Measurements from ENCODE around the gene CKAP2L.

Gene CKAP2L

GRCh38 chr2:112730791-112731190 is 33.6 kb downstream of the CKAP2L start:
- TF ChIP-seq RAD21 (IDR thresholded peaks at IDR 0.05; ENCODE audit: low read depth) (no peak), FOXM1 (IDR thresholded peaks at IDR 0.05; ENCODE audit: borderline replicate concordance, low read depth) (no peak), TCF12 (IDR thresholded peaks at IDR 0.05; ENCODE audit: low read depth) (no peak), EP300 (IDR thresholded peaks at IDR 0.05; ENCODE audit: borderline replicate concordance) (no peak), NFIC (IDR thresholded peaks at IDR 0.05) (no peak), ZBTB7A (IDR thresholded peaks at IDR 0.05; ENCODE audit: low read depth) (no peak), TEAD4 (IDR thresholded peaks at IDR 0.05) (no peak), YY1 (IDR thresholded peaks at IDR 0.05; ENCODE audit: low read depth) (no peak), CREB1 (IDR thresholded peaks at IDR 0.05; ENCODE audit: low read depth) (no peak), TAF1 (IDR thresholded peaks at IDR 0.05; ENCODE audit: low read depth) (no peak), CEBPB (IDR thresholded peaks at IDR 0.05) (no peak), REST (IDR thresholded peaks at IDR 0.05; ENCODE audit: low read depth) (no peak), EGR1 (IDR thresholded peaks at IDR 0.05) (no peak)
- TF ChIP-seq, protein P1, sequence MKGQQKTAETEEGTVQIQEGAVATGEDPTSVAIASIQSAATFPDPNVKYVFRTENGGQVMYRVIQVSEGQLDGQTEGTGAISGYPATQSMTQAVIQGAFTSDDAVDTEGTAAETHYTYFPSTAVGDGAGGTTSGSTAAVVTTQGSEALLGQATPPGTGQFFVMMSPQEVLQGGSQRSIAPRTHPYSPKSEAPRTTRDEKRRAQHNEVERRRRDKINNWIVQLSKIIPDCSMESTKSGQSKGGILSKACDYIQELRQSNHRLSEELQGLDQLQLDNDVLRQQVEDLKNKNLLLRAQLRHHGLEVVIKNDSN (IDR thresholded peaks at IDR 0.05) = no peak
- TF ChIP-seq, protein P2, sequence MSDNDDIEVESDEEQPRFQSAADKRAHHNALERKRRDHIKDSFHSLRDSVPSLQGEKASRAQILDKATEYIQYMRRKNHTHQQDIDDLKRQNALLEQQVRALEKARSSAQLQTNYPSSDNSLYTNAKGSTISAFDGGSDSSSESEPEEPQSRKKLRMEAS (IDR thresholded peaks at IDR 0.05) = no peak

GRCh38 chr2:112730216-112730615 is 34.2 kb downstream of the CKAP2L start:
- TF ChIP-seq ZBTB7A (IDR thresholded peaks at IDR 0.05; ENCODE audit: low read depth) = no peak
- TF ChIP-seq CEBPB (IDR thresholded peaks at IDR 0.05) = no peak
- no peak for TF ChIP-seq REST (IDR thresholded peaks at IDR 0.05; ENCODE audit: low read depth)
- TF ChIP-seq EP300 (IDR thresholded peaks at IDR 0.05; ENCODE audit: borderline replicate concordance) = no peak
- no peak for TF ChIP-seq CREB1 (IDR thresholded peaks at IDR 0.05; ENCODE audit: low read depth)
- TF ChIP-seq FOXM1 (IDR thresholded peaks at IDR 0.05; ENCODE audit: borderline replicate concordance, low read depth) = no peak
- TF ChIP-seq, protein P2 (IDR thresholded peaks at IDR 0.05) = no peak
- TF ChIP-seq NFIC (IDR thresholded peaks at IDR 0.05) = no peak
- no peak for TF ChIP-seq TAF1 (IDR thresholded peaks at IDR 0.05; ENCODE audit: low read depth)
- TF ChIP-seq TEAD4 (IDR thresholded peaks at IDR 0.05) = no peak
- no peak for TF ChIP-seq RAD21 (IDR thresholded peaks at IDR 0.05; ENCODE audit: low read depth)
- TF ChIP-seq, protein P1 (IDR thresholded peaks at IDR 0.05) = no peak
- no peak for TF ChIP-seq TCF12 (IDR thresholded peaks at IDR 0.05; ENCODE audit: low read depth)
- no peak for TF ChIP-seq EGR1 (IDR thresholded peaks at IDR 0.05)
- TF ChIP-seq YY1 (IDR thresholded peaks at IDR 0.05; ENCODE audit: low read depth) = no peak

GRCh38 chr2:112728378-112729175 is 35.8 kb downstream of the CKAP2L start:
- TF ChIP-seq YY1 (IDR thresholded peaks at IDR 0.05; ENCODE audit: low read depth) = no peak
- no peak for TF ChIP-seq EGR1 (IDR thresholded peaks at IDR 0.05)
- TF ChIP-seq CEBPB (IDR thresholded peaks at IDR 0.05) = no peak
- no peak for TF ChIP-seq FOXM1 (IDR thresholded peaks at IDR 0.05; ENCODE audit: borderline replicate concordance, low read depth)
- no peak for TF ChIP-seq ZBTB7A (IDR thresholded peaks at IDR 0.05; ENCODE audit: low read depth)
- TF ChIP-seq TAF1 (IDR thresholded peaks at IDR 0.05; ENCODE audit: low read depth) = no peak
- TF ChIP-seq TCF12 (IDR thresholded peaks at IDR 0.05; ENCODE audit: low read depth) = no peak
- no peak for TF ChIP-seq CREB1 (IDR thresholded peaks at IDR 0.05; ENCODE audit: low read depth)
- no peak for TF ChIP-seq EP300 (IDR thresholded peaks at IDR 0.05; ENCODE audit: borderline replicate concordance)
- TF ChIP-seq NFIC (IDR thresholded peaks at IDR 0.05) = no peak

- no peak for TF ChIP-seq FOXM1 (IDR thresholded peaks at IDR 0.05; ENCODE audit: borderline replicate concordance, low read depth)
- TF ChIP-seq EGR1 (IDR thresholded peaks at IDR 0.05) = no peak
- TF ChIP-seq TCF12 (IDR thresholded peaks at IDR 0.05; ENCODE audit: low read depth) = no peak
- TF ChIP-seq, protein P2 (IDR thresholded peaks at IDR 0.05) = no peak
- TF ChIP-seq REST (IDR thresholded peaks at IDR 0.05; ENCODE audit: low read depth) = no peak
- TF ChIP-seq EP300 (IDR thresholded peaks at IDR 0.05; ENCODE audit: borderline replicate concordance) = no peak
- no peak for TF ChIP-seq TAF1 (IDR thresholded peaks at IDR 0.05; ENCODE audit: low read depth)
- TF ChIP-seq CREB1 (IDR thresholded peaks at IDR 0.05; ENCODE audit: low read depth) = no peak
These were observed 36.4 kb downstream of the CKAP2L start for GRCh38 chr2:112728029-112728362.
